Subcutaneous adipose tissue (tissue), 4 donors: ENCODE results near the gene MPND. TPM values are rescaled to one million over a fixed set of nuclear protein-coding genes. Genes with fewer than 3 reads are reported as not detected.

Experiments used
- CTCF ChIP-seq: fragments of 450-650 bp; IDR thresholded peaks from one replicate; pipeline ENCODE4 v1.5.1; 2016; ENCODE audit warnings: low read depth, mild to moderate bottlenecking, control low read depth, antibody characterized with exemption, moderate library complexity
- total RNA-seq, 4 donors: library from RNA; depleted of rRNA; stranded (reverse); fragments of >200 nt; gene quantifications; one replicate each; pipeline ENCODE4 v1.1.0, GENCODE V29; 2016

Gene MPND
- total RNA-seq, 4 donors from 2014 or later = 3.8 to 13.2 (median 8.4) TPM

GRCh38 chr19:4396949-4397783 is 53.8 kb downstream of the MPND start:
- no peak for TF ChIP-seq CTCF

- TF ChIP-seq CTCF = no peak
Measured at GRCh38 chr19:4399812-4400134, 56.4 kb downstream of the MPND start.

- no peak for TF ChIP-seq CTCF
Measured at GRCh38 chr19:4400135-4400936, 57.0 kb downstream of the MPND start, which contains the start of gene SH3GL1. Gene SH3GL1 (minus strand): TSS chr19:4400547. CDS start chr19:4400368, 179 bp downstream.

DNA sequence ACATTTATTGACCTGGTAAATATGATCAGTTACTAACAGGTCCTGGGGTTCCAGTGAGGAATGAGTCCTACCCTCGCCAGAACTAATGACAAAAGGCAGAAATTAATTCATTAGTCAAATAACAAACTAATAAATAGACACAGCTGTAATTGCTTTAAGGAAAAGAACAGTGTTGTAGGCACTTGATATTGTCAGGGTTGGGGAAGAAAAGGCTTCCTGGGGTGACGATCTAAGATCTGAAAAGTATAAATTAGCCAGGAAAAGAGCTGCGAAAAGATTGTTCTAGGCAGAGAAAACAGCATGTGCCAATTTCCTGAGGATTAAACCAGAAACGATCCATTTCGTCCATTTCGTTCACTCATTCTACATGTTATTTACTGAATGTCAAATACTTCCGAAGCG is 58.4 kb downstream of the MPND start:
- TF ChIP-seq CTCF = no peak

DNA sequence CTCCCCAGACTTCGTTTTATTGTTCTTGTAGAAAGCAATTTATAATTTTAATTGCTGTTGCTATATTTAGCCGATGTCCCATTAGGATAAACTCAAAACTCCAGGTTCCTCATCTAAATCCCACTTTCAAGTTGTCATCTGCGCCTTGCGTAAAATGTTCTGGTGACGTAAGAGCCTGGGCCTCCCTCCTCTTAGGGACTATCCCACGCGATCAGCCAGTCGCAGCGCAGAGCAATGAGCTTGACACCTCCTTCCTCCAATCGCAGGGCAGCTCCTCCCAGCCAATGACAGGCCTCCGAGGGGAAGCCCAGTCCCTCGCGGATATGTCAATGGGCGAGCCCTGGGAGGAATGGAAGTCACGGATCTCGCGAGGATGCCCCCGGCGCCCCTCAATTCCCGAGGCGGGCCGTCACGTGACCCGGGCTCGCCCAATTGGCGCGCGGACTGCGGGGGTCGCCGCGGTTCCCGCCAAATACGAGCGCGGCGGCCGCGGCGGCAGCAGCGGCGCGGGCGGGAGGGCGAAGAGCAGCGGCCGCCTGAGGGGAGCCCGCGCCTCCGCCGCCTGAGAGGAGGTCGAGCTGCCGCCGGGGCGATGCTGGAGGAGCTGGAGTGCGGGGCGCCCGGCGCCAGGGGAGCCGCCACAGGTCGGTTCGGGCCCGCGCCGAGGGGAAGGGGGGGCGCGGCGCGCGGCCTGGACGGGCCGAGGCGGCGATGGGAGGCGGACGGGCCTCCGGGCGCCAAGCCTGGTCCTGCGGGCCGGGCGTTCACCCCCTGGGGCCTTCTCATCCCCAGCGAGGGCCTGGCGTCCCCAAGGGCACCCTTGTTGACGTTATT is 59.0 kb downstream of the MPND start, which contains the start of gene CHAF1A:
Gene CHAF1A, plus strand, starts transcription at position 470 of the 834 bp plus-strand sequence. Its CDS starts 123 bp downstream, at position 593.
- no peak for TF ChIP-seq CTCF

- no peak for TF ChIP-seq CTCF
Measured at GRCh38 chr19:4403005-4403761, 59.8 kb downstream of the MPND start.
